HEK293 (cell line): ENCODE results near the gene CLEC16A.

Source experiments
- CTCF ChIA-PET: fragments of 350-600 bp; formaldehyde crosslinking; extraction: SDS; loops from one replicate; lab custom pipeline; 2021; ENCODE audit warnings: antibody characterized with exemption; lab: Yijun Ruan, JAX
- POLR2A ChIA-PET: fragments of 300-600 bp; formaldehyde crosslinking; extraction: SDS; loops from one replicate; lab custom pipeline; 2020; ENCODE audit warnings: antibody characterized with exemption, inconsistent platforms; lab: Yijun Ruan, JAX
- H3K27ac ChIP-seq: fragments of 200-500 bp; sonication (Bioruptor generic); 2 replicates; pipeline ENCODE4 v1.5.1; 2014; ENCODE audit warnings: low read depth, low read length, control low read depth, inconsistent platforms; ENCODE audit errors: extremely low read depth
- H3K36me3 ChIP-seq, 2 experiments: fragments of 200-500 bp in 1 of 2; sonication (Bioruptor generic) in 1 of 2; 1 replicate in 1 of 2; 2 replicates in 1 of 2; pipeline ENCODE4 v1.5.1; 2014 to 2017; ENCODE audit warnings: inconsistent platforms in 2 of 2, low read length in 2 of 2; ENCODE audit not compliant: control insufficient read depth in 2 of 2, insufficient read depth in 1 of 2
- H3K4me1 ChIP-seq: fragments of 200-500 bp; sonication (Bioruptor generic); 2 replicates; pipeline ENCODE4 v1.5.1; 2014; ENCODE audit warnings: mild to moderate bottlenecking, low read length, inconsistent platforms; ENCODE audit not compliant: control insufficient read depth, insufficient read depth
- H3K4me3 ChIP-seq: 2 replicates; pipeline ENCODE4 v1.5.1; 2011; ENCODE audit warnings: low read depth, mild to moderate bottlenecking, control low read depth, low read length, moderate library complexity
- H3K9me3 ChIP-seq: fragments of 200-500 bp; sonication (Bioruptor generic); 2 replicates; pipeline ENCODE4 v1.5.1; 2014; ENCODE audit warnings: low read depth, low read length, inconsistent platforms; ENCODE audit not compliant: control insufficient read depth, insufficient read depth
- HIC1 ChIP-seq: fragments of 450-650 bp; formaldehyde crosslinking; IDR thresholded peaks from 2 replicates; pipeline ENCODE4 v1.5.1; 2016; ENCODE audit warnings: missing biosample characterization, missing genetic modification characterization
- ZNF341 ChIP-seq: fragments of 450-650 bp; formaldehyde crosslinking; IDR thresholded peaks from 2 replicates; pipeline ENCODE4; 2016; ENCODE audit warnings: low read depth, missing biosample characterization, missing genetic modification characterization
- ZNF423 ChIP-seq: fragments of 450-650 bp; formaldehyde crosslinking; IDR thresholded peaks from 2 replicates; pipeline ENCODE4 v1.5.1; 2016; ENCODE audit warnings: missing biosample characterization, missing genetic modification characterization
- ZNF510 ChIP-seq: fragments of 450-650 bp; formaldehyde crosslinking; IDR thresholded peaks from 2 replicates; pipeline ENCODE4 v1.5.1; 2018; ENCODE audit warnings: mild to moderate bottlenecking, missing genetic modification characterization, missing biosample characterization; ENCODE audit not compliant: insufficient replicate concordance
- ZNF513 ChIP-seq: fragments of 450-650 bp; IDR thresholded peaks from 2 replicates; pipeline ENCODE4 v1.5.1; 2018; ENCODE audit warnings: missing biosample characterization, missing genetic modification characterization
- ZNF596 ChIP-seq: fragments of 450-650 bp; IDR thresholded peaks from 2 replicates; pipeline ENCODE4 v1.5.0; 2018; ENCODE audit warnings: missing biosample characterization, mild to moderate bottlenecking, missing genetic modification characterization, moderate library complexity
- ZNF600 ChIP-seq: fragments of 450-650 bp; formaldehyde crosslinking; IDR thresholded peaks from 2 replicates; pipeline ENCODE4 v1.5.1; 2016; ENCODE audit warnings: missing biosample characterization, missing genetic modification characterization
- TF ChIP-seq, protein P1 (sequence below): fragments of 450-650 bp; formaldehyde crosslinking; IDR thresholded peaks from 2 replicates; pipeline ENCODE4 v1.5.1; 2016; ENCODE audit warnings: missing biosample characterization, missing genetic modification characterization
- TF ChIP-seq, protein P2 (sequence below): fragments of 450-650 bp; formaldehyde crosslinking; IDR thresholded peaks from 2 replicates; pipeline ENCODE4 v1.5.1; 2016; ENCODE audit warnings: missing biosample characterization, missing genetic modification characterization

The CLEC16A gene

DNA sequence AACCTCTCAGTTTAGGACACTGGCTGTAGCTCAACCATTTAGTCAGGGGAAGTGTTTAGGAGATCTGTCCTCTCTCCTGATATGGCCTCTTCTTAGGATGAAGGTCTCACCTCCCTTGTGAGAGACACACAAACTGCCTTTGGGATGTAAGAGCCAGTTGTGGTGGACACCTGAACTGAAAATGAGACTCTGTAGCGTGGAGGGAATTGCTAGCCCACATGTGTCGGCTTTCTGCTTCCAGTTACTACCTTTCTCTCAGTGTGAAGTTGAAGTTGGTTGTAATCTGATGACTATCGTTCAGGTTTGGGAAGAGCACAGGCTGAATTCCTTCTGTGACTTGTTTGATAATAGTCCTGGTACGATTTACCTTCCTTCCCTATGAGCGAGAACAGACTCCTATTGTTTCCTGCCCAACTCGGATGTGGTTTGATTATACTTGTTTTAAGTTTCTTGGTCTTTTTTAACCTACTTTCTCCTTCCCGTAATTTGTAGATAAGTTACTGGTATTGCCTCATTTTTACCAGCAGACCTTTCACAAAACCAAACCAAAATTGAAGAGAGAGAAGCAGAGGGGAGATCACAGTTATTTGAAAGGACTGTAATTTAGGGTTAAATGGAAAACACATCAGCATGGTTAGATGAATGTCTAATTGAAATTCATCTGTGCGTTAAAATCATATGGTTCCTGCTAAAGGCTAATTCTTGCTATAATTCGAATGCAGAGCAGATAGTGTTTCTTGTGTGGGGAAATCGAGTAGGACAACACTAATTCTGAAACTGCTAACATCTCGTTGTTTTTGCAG is 43.2 kb downstream of the CLEC16A start:
- TF ChIP-seq, protein P1, sequence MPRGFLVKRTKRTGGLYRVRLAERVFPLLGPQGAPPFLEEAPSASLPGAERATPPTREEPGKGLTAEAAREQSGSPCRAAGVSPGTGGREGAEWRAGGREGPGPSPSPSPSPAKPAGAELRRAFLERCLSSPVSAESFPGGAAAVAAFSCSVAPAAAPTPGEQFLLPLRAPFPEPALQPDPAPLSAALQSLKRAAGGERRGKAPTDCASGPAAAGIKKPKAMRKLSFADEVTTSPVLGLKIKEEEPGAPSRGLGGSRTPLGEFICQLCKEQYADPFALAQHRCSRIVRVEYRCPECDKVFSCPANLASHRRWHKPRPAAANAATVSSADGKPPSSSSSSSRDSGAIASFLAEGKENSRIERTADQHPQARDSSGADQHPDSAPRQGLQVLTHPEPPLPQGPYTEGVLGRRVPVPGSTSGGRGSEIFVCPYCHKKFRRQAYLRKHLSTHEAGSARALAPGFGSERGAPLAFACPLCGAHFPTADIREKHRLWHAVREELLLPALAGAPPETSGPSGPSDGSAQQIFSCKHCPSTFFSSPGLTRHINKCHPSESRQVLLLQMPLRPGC (tag by site-specific recombination): no peak
- 0 out of 2 replicates have a peak, but pooled peaks have one; percentile 24 for TF ChIP-seq ZNF600 (tag by site-specific recombination)
- 0 out of 2 replicates have a peak, but pooled peaks cover under 1% of the 10 kb centered on the region for H3K4me1 ChIP-seq
- no peaks in the 10 kb centered on the region for H3K9me3 ChIP-seq
- CTCF ChIA-PET: no interaction called here
- POLR2A ChIA-PET: no interaction called here
- no peak overlapping the region for H3K4me3 ChIP-seq
- H3K27ac ChIP-seq: no peak overlapping the region
- H3K36me3 ChIP-seq: peaks cover 0 to 17% of the 10 kb centered on the region in 2 experiments; a peak in 2 of 3 replicates

GRCh38 chr16:10988164-10988803 is 43.9 kb downstream of the CLEC16A start:
- H3K9me3 ChIP-seq: no peaks in the 10 kb centered on the region
- ChIA-PET CTCF (no interaction called here), POLR2A (no interaction called here)
- no peak overlapping the region for H3K4me3 ChIP-seq
- TF ChIP-seq ZNF341 (tag by site-specific recombination) (no peak), ZNF510 (tag by site-specific recombination) (no peak), HIC1 (tag by site-specific recombination) (0 out of 2 replicates have a peak, but pooled peaks have one; percentile 24)
- TF ChIP-seq, protein P2, sequence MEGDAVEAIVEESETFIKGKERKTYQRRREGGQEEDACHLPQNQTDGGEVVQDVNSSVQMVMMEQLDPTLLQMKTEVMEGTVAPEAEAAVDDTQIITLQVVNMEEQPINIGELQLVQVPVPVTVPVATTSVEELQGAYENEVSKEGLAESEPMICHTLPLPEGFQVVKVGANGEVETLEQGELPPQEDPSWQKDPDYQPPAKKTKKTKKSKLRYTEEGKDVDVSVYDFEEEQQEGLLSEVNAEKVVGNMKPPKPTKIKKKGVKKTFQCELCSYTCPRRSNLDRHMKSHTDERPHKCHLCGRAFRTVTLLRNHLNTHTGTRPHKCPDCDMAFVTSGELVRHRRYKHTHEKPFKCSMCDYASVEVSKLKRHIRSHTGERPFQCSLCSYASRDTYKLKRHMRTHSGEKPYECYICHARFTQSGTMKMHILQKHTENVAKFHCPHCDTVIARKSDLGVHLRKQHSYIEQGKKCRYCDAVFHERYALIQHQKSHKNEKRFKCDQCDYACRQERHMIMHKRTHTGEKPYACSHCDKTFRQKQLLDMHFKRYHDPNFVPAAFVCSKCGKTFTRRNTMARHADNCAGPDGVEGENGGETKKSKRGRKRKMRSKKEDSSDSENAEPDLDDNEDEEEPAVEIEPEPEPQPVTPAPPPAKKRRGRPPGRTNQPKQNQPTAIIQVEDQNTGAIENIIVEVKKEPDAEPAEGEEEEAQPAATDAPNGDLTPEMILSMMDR (tag by site-specific recombination): no peak
- 0 out of 2 replicates have a peak, but pooled peaks cover 2% of the 10 kb centered on the region for H3K4me1 ChIP-seq
- no peak overlapping the region for H3K27ac ChIP-seq
- H3K36me3 ChIP-seq: peaks cover 0 to 10% of the 10 kb centered on the region in 2 experiments; a peak in 2 of 3 replicates

GRCh38 chr16:10988879-10989278 is 44.5 kb downstream of the CLEC16A start:
- ChIA-PET CTCF (interaction anchor here (1.0 to 1.2 kb wide), 2 partner anchors 18 to 652 kb away, joined by 3 read pairs; no protein-coding TSS in a partner anchor), POLR2A (no interaction called here)

More at GRCh38 chr16:10988879-10989278, 44.5 kb downstream of the CLEC16A start:
- Histone ChIP-seq H3K27ac (no peak overlapping the region), H3K9me3 (no peaks in the 10 kb centered on the region)
- no peak for TF ChIP-seq ZNF513 (tag by site-specific recombination)
- no peak for TF ChIP-seq ZNF423
- no peak for TF ChIP-seq ZNF596 (tag by site-specific recombination)
- TF ChIP-seq, all 188 proteins: peak for 0
- Histone ChIP-seq H3K4me3 (no peak overlapping the region), H3K36me3 (peaks cover 0 to 8% of the 10 kb centered on the region in 2 experiments; a peak in 2 of 3 replicates), H3K4me1 (0 out of 2 replicates have a peak, but pooled peaks cover 2% of the 10 kb centered on the region)
